A549 (cell line): Measurements from ENCODE around the gene ALKAL2.

Source experiments
- HDAC2 ChIP-seq: fragments of 200-600 bp; sonication (generic); IDR thresholded peaks from 2 replicates; pipeline ENCODE4 v1.6.1; 2016
- POLR2A ChIP-seq: IDR thresholded peaks from 2 replicates; pipeline ENCODE4 v1.6.1; 2012; ENCODE audit warnings: mild to moderate bottlenecking, low read length
- RFX5 ChIP-seq: fragments of 450-650 bp; IDR thresholded peaks from 2 replicates; pipeline ENCODE4 v1.7.1; 2014; ENCODE audit warnings: antibody characterized with exemption, mild to moderate bottlenecking, moderate library complexity
- TF ChIP-seq, protein P1 (sequence below): fragments of >200 bp; sonication (Bioruptor Twin); formaldehyde crosslinking; IDR thresholded peaks from 3 replicates; pipeline ENCODE4 v1.5.1; 2016

DNA sequence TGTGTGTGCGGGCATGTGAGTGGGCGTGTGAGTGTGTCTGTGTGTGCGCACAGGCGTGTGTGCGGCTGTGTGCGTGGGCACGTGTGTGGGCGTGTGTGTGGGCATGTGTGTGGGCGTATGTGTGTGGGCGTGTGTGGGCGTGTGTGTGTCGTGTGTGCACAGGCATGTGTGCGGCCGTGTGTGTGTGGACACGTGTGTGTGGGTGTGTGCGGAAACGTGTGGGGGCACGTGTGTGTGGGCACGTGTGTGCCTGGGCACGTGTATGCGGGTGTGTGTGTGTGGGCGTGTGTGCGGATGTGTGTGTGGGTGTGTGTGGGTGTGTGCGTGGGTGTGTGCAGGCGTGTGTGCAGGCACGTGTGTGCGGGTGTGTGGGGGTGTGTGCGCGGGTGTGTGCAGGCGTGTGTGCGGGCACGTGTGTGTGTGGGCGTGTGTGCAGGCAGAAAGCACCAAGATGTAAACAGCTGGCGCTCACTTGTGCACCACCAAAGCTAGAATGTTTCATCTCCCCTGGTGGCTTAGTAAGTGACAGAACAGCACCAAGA lies 31.2 kb upstream of the ALKAL2 start:
- TF ChIP-seq, protein P1, sequence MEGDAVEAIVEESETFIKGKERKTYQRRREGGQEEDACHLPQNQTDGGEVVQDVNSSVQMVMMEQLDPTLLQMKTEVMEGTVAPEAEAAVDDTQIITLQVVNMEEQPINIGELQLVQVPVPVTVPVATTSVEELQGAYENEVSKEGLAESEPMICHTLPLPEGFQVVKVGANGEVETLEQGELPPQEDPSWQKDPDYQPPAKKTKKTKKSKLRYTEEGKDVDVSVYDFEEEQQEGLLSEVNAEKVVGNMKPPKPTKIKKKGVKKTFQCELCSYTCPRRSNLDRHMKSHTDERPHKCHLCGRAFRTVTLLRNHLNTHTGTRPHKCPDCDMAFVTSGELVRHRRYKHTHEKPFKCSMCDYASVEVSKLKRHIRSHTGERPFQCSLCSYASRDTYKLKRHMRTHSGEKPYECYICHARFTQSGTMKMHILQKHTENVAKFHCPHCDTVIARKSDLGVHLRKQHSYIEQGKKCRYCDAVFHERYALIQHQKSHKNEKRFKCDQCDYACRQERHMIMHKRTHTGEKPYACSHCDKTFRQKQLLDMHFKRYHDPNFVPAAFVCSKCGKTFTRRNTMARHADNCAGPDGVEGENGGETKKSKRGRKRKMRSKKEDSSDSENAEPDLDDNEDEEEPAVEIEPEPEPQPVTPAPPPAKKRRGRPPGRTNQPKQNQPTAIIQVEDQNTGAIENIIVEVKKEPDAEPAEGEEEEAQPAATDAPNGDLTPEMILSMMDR, result no peak
- TF ChIP-seq POLR2A (no peak), RFX5 (no peak), HDAC2 (no peak)
